ENCODE measurements around the gene VAC14. TPM values are rescaled to one million over a fixed set of nuclear protein-coding genes. Genes with fewer than 3 reads are reported as not detected.

Gene VAC14
- total RNA-seq, 4 donors from 2014 or later: 20.1 to 47.8 (median 39.0) TPM

GRCh38 chr16:70703835-70704381 is 97.0 kb downstream of the VAC14 start:
- H3K4me3 ChIP-seq (ENCODE audit: low read depth, poor library complexity, severe bottlenecking): no peak overlapping the region
- no peak for DNase-seq (ENCODE audit: low spot score in 2 of 2)
- TF ChIP-seq CTCF (IDR thresholded peaks at IDR 0.05): no peak
- no peak for TF ChIP-seq POLR2A (IDR thresholded peaks at IDR 0.05)
- intact Hi-C loops (cut with DNase I; ENCODE audit: low total_unique reads): no loop called here
- WGBS, 2 donors: 70 to 87% methylated on average over 4 to 5 of the region's 6 CpGs

- DNase-seq (ENCODE audit: low spot score in 2 of 2): peak in 1 of 2 donors; percentile 95
- 42 to 47% methylated on average over 8 to 12 of the region's 16 CpGs for WGBS, 2 donors
- TF ChIP-seq POLR2A (IDR thresholded peaks at IDR 0.05) (no peak), CTCF (IDR thresholded peaks at IDR 0.05) (no peak)
- H3K4me3 ChIP-seq (ENCODE audit: low read depth, poor library complexity, severe bottlenecking): no peak overlapping the region
- intact Hi-C loops (cut with DNase I; ENCODE audit: low total_unique reads): no loop called here
These were observed 97.7 kb downstream of the VAC14 start for GRCh38 chr16:70703041-70703834.

GRCh38 chr16:70702624-70703023 is 98.3 kb downstream of the VAC14 start:
- 59 to 62% methylated on average over 8 of the region's 8 CpGs for WGBS, 2 donors

GRCh38 chr16:70701998-70702397 is 99.0 kb downstream of the VAC14 start:
- no peak for TF ChIP-seq POLR2A (IDR thresholded peaks at IDR 0.05)
- no peak for TF ChIP-seq CTCF (IDR thresholded peaks at IDR 0.05)
- intact Hi-C loops (cut with DNase I; ENCODE audit: low total_unique reads): no loop called here
- no peak overlapping the region for H3K4me3 ChIP-seq (ENCODE audit: low read depth, poor library complexity, severe bottlenecking)
- no peak for DNase-seq (ENCODE audit: low spot score in 2 of 2)
- WGBS, 2 donors: 64% methylated on average over 8 of the region's 8 CpGs

More at GRCh38 chr16:70702624-70703023, 98.3 kb downstream of the VAC14 start:
- no peak for DNase-seq (ENCODE audit: low spot score in 2 of 2)
- no peak overlapping the region for H3K4me3 ChIP-seq (ENCODE audit: low read depth, poor library complexity, severe bottlenecking)
- TF ChIP-seq POLR2A (IDR thresholded peaks at IDR 0.05) (no peak), CTCF (IDR thresholded peaks at IDR 0.05) (no peak)
- intact Hi-C loops (cut with DNase I; ENCODE audit: low total_unique reads): no loop called here

- no peak overlapping the region for H3K4me3 ChIP-seq (ENCODE audit: low read depth, poor library complexity, severe bottlenecking)
- no peak for DNase-seq (ENCODE audit: low spot score in 2 of 2)
- WGBS, 2 donors: 66 to 69% methylated on average over 9 of the region's 9 CpGs
- TF ChIP-seq POLR2A (IDR thresholded peaks at IDR 0.05): no peak
- TF ChIP-seq CTCF (IDR thresholded peaks at IDR 0.05): no peak
- intact Hi-C loops (cut with DNase I; ENCODE audit: low total_unique reads): no loop called here
These were observed 99.4 kb downstream of the VAC14 start for GRCh38 chr16:70701596-70701995.

Data from lower leg skin (tissue), 4 donors.